ENCODE data around the gene NCOA1. TPM values are rescaled to one million over a fixed set of nuclear protein-coding genes. Genes with fewer than 3 reads are reported as not detected.

Gene NCOA1
- total and polyA plus RNA-seq, 2 donors (not counting 3 experiments of a cell fraction or from before 2014, with no cell fraction given) = 11.4 to 14.1 TPM

DNA sequence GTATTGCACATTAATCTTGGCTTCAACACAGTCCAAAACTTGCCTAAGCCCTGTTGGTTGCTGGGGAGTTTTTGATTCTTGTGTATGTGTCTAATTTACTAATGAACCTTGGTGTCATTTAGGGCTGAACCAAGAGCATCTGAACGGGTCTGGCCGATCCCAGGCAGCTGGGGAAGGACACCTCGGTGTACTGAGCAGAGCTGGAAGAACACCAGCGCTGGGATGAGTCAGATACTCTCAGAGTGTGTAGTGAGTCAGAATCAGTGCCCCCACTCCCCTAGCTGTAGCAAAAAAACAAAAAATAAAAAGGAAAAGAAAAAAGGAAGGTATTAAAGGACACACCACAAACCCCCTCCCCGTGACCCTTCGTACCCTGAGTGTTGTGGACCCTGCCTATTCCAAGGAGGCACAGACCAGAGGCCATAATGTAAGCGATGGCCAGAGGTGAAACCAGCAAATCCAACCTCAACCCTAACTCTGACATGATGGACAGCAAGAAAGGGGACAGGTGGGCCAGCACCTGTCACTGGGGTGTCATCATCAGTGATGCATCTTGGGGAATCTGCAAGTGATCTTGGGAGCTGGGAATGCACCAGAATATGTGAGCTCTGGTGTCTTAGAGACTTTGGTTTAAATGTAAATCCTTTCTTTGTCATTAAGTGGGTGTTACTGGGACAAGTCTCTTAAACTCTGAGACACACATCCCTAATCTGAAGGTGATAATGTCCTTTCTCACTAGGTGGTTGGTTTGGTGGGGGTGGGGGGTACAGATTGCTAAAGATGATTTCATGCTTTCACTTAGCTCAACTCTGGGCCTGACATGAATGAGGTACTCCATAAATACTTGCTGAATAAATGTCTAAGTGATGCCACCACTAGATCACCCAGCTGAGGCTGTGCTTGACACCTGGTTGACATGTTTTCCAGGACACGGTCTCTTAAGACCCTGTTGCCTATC is 34.2 kb upstream of the NCOA1 start:
- Histone ChIP-seq H3K4me1 (ENCODE audit: control insufficient read depth, extremely low read depth, insufficient read depth, low read length) (no peaks in the 10 kb centered on the region), H3K79me2 (ENCODE audit: control insufficient read depth, insufficient read depth, low read length) (no peaks in the 10 kb centered on the region), H3K4me2 (ENCODE audit: insufficient read depth, low read length) (no peak overlapping the region), H3K27ac (ENCODE audit: insufficient read depth, low read depth, low read length) (no peak overlapping the region), H3K36me3 (ENCODE audit: control insufficient read depth in 2 of 2, extremely low read depth in 1 of 2, insufficient read depth in 2 of 2, low read length in 2 of 2) (no peaks in the 10 kb centered on the region), H3K9me3 (replicated peaks; ENCODE audit: control insufficient read depth, insufficient read depth, low read length) (no peaks in the 10 kb centered on the region), H3K9ac (replicated peaks; ENCODE audit: extremely low read depth, insufficient read depth, low read length) (no peak overlapping the region), H3K4me3 (replicated peaks in 1 of 3; ENCODE audit: insufficient read depth in 1 of 3, low read depth in 1 of 3, low read length in 3 of 3) (no peak overlapping the region), H2AFZ (ENCODE audit: low read depth, low read length) (no peak overlapping the region), H4K20me1 (replicated peaks; ENCODE audit: control insufficient read depth, extremely low read depth, insufficient read depth, low read length) (no peaks in the 10 kb centered on the region), H3K27me3 (ENCODE audit: control insufficient read depth in 2 of 2, insufficient read depth in 2 of 2, low read length in 2 of 2) (peaks cover 7 to 12% of the 10 kb centered on the region in 2 experiments), H3K9me1 (replicated peaks; ENCODE audit: control insufficient read depth, extremely low read depth, insufficient read depth, low read length) (no peaks in the 10 kb centered on the region)
- intact Hi-C loops (cut with micrococcal nuclease) = no loop called here
- dilution Hi-C loops (cut with MboI; ENCODE audit: extremely low pct_ligation_motif_present, low sequenced_read_pairs) = no loop called here
- BruUV-seq (replicated peaks) = no TSS peak
- ChIA-PET POLR2A (interaction anchor here (1.0 kb wide), 1 partner anchor 21 kb away, joined by 3 read pairs; no protein-coding TSS in a partner anchor), CTCF (interaction anchor here (0.9 to 1.8 kb wide), 6 partner anchors 21 to 371 kb away, joined by 3 to 7 read pairs (median 4); partner anchors contain the start of gene NCOA1)
- DNase-seq (ENCODE audit: low read depth, low spot score) = peak; percentile 29
- no peak for TF ChIP-seq POLR2A (IDR thresholded peaks at IDR 0.05; ENCODE audit: low read depth, low read length)
- no peak for TF ChIP-seq GATA2 (IDR thresholded peaks at IDR 0.05; ENCODE audit: insufficient read depth, insufficient read length, low read depth, low read length)
- peak; percentile 86 for TF ChIP-seq FOS (IDR thresholded peaks at IDR 0.05; ENCODE audit: borderline replicate concordance, insufficient read depth, low read length)
- TF ChIP-seq JUN (IDR thresholded peaks at IDR 0.05; ENCODE audit: borderline replicate concordance, insufficient read depth, insufficient read length, low read depth) = no peak
- peak; percentile 8 for FAIRE-seq

DNA sequence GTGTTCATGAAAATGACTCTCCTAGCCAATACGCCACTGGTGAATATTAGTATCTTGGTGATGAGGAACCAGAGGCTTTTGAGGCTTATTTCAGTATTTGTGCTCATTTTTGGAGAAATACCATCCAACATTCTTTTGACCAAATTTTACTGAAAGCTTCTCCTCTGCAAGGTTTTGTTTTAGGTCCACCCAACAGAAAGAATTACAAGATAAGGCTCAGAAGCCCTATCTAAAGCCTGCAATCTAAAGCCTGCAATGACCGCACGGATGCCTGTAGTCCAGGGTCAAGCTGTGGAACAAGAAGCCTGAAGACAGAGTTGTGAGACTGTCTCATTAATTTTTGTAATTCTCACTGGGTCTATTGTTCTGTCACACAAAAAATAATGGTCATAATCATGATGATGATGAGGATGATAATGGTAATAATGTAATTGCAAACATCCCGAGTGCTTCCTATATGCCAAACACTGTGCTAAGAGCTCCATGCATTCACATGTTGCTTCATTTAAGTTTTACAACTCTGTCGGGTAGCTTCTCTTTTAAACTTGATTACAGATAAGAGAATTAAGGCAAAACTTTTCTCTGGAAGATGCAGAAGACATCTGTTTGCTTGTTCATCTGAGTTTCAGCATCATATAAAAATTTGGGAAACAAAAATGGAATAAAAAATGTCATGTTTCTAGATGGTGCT is 33.2 kb upstream of the NCOA1 start:
- DNase-seq (ENCODE audit: low read depth, low spot score) (no peak), FAIRE-seq (no peak)
- H3K9me1 ChIP-seq (replicated peaks; ENCODE audit: control insufficient read depth, extremely low read depth, insufficient read depth, low read length) = no peaks in the 10 kb centered on the region
- no peaks in the 10 kb centered on the region for H3K4me1 ChIP-seq (ENCODE audit: control insufficient read depth, extremely low read depth, insufficient read depth, low read length)
- H3K79me2 ChIP-seq (ENCODE audit: control insufficient read depth, insufficient read depth, low read length) = no peaks in the 10 kb centered on the region
- H3K4me3 ChIP-seq (replicated peaks in 1 of 3; ENCODE audit: insufficient read depth in 1 of 3, low read depth in 1 of 3, low read length in 3 of 3) = no peak overlapping the region
- H3K27ac ChIP-seq (ENCODE audit: insufficient read depth, low read depth, low read length) = no peak overlapping the region
- no peaks in the 10 kb centered on the region for H3K36me3 ChIP-seq (ENCODE audit: control insufficient read depth in 2 of 2, extremely low read depth in 1 of 2, insufficient read depth in 2 of 2, low read length in 2 of 2)
- TF ChIP-seq POLR2AphosphoS5 (IDR thresholded peaks at IDR 0.05; ENCODE audit: insufficient read depth, low read depth, low read length) (no peak), MYC (IDR thresholded peaks at IDR 0.05; ENCODE audit: low read depth, low read length) (no peak), FOS (IDR thresholded peaks at IDR 0.05; ENCODE audit: borderline replicate concordance, insufficient read depth, low read length) (no peak), JUN (IDR thresholded peaks at IDR 0.05; ENCODE audit: borderline replicate concordance, insufficient read depth, insufficient read length, low read depth) (no peak), POLR2A (IDR thresholded peaks at IDR 0.05; ENCODE audit: low read depth, low read length) (no peak), GATA2 (IDR thresholded peaks at IDR 0.05; ENCODE audit: insufficient read depth, insufficient read length, low read depth, low read length) (no peak)
- TF ChIP-seq, protein P1, sequence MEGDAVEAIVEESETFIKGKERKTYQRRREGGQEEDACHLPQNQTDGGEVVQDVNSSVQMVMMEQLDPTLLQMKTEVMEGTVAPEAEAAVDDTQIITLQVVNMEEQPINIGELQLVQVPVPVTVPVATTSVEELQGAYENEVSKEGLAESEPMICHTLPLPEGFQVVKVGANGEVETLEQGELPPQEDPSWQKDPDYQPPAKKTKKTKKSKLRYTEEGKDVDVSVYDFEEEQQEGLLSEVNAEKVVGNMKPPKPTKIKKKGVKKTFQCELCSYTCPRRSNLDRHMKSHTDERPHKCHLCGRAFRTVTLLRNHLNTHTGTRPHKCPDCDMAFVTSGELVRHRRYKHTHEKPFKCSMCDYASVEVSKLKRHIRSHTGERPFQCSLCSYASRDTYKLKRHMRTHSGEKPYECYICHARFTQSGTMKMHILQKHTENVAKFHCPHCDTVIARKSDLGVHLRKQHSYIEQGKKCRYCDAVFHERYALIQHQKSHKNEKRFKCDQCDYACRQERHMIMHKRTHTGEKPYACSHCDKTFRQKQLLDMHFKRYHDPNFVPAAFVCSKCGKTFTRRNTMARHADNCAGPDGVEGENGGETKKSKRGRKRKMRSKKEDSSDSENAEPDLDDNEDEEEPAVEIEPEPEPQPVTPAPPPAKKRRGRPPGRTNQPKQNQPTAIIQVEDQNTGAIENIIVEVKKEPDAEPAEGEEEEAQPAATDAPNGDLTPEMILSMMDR (IDR thresholded peaks at IDR 0.05; ENCODE audit: extremely low read depth in 1 of 2, insufficient read depth in 1 of 2, low read depth in 1 of 2, low read length in 2 of 2) = no peak
- TF ChIP-seq, protein P2, sequence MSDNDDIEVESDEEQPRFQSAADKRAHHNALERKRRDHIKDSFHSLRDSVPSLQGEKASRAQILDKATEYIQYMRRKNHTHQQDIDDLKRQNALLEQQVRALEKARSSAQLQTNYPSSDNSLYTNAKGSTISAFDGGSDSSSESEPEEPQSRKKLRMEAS (IDR thresholded peaks at IDR 0.05; ENCODE audit: insufficient read depth, insufficient read length) = no peak
- no peak overlapping the region for H3K9ac ChIP-seq (replicated peaks; ENCODE audit: extremely low read depth, insufficient read depth, low read length)
- BruUV-seq (replicated peaks) = no TSS peak
- intact Hi-C loops (cut with micrococcal nuclease) = no loop called here
- dilution Hi-C loops (cut with MboI; ENCODE audit: extremely low pct_ligation_motif_present, low sequenced_read_pairs) = no loop called here
- no peaks in the 10 kb centered on the region for H4K20me1 ChIP-seq (replicated peaks; ENCODE audit: control insufficient read depth, extremely low read depth, insufficient read depth, low read length)
- peaks cover 7 to 12% of the 10 kb centered on the region in 2 experiments for H3K27me3 ChIP-seq (ENCODE audit: control insufficient read depth in 2 of 2, insufficient read depth in 2 of 2, low read length in 2 of 2)
- CTCF ChIA-PET = interaction anchor here (1.5 to 1.8 kb wide), 2 partner anchors 33 to 35 kb away, joined by 4 to 7 read pairs; partner anchors contain the start of gene NCOA1
- H3K9me3 ChIP-seq (replicated peaks; ENCODE audit: control insufficient read depth, insufficient read depth, low read length) = no peaks in the 10 kb centered on the region
- H2AFZ ChIP-seq (ENCODE audit: low read depth, low read length) = no peak overlapping the region
- POLR2A ChIA-PET = no interaction called here
- no peak overlapping the region for H3K4me2 ChIP-seq (ENCODE audit: insufficient read depth, low read length)

All from endothelial cell of umbilical vein (primary cell).